ENCODE measurements around the gene ATP5ME.
A peak's percentile ranks its signal among the peaks of the same experiment; 100 is the strongest.

The ATP5ME gene

GRCh38 chr4:666822-667544 lies 7.1 kb downstream of the ATP5ME start:
- DNase-seq: no peak

DNA sequence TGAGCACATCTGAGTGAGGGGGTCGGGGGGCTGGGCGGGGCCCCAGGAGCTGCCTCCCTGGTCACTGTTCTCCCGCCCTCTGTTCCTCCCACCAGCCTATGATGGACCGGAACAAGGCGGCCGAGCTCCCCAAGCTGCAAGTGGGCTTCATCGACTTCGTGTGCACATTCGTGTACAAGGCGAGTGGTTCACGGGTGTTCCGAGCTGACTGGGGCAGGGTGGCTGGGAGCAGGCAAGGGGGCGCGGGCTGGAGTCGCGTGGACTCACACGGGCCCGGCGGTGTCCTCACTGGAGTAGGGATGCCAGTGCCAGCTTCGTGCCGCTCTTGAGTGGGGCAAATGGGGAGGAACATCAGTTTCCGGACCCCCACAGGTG lies 7.7 kb downstream of the ATP5ME start:
- DNase-seq: no peak

DNA sequence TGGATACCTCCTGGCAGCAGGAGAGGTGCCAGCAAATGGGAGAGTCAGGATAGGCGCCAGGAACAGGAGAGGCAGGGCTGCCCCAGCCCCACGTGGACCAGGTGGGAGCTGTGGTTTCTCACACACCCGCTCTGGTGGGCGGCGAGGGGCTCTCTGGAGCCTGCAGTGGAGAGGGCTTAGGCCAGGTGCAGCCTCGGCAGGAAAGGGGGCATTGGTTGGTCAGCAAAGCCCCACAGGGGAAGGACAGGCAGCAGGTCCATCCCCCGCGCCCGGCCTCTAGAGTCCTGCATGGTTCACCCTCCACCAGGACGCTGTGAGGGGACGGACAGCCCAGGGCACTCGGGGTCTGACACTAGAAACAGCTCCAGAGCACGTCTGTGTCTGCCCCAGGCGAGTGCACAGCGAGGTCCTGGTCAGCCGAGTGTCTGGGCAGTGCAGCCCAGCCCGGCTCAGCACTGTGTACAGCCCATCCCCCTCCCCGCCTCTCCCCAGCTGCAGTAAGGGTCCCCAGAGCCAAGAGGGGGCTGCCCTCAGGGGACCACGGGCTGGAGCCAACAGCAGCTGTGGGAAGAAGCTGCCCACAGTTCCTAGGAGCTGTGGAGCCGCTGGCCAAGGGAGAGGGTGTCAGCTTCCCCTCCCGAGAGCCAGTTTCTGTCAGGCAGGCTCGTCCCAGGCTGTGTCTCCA lies 8.2 kb downstream of the ATP5ME start:
- DNase-seq: no peak

DNA sequence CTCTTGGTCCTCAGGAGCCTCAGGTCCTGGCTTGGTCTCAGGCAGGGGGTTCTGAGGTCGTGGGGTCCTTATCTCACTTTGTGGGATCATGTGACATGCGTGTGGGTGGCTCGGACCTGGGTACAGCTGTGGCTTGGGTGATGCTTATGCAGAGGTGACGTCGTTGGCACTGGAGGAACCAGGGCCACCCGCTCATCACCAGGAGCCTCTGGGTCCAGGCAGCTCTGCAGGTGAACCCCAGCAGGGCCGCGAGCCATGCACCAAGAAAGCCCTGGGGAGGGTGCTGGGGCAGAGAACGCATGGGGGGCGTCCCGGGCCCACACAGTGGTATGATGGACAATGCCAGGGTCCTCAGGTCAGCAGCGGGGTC lies 8.7 kb downstream of the ATP5ME start:
- no peak for DNase-seq

DNA sequence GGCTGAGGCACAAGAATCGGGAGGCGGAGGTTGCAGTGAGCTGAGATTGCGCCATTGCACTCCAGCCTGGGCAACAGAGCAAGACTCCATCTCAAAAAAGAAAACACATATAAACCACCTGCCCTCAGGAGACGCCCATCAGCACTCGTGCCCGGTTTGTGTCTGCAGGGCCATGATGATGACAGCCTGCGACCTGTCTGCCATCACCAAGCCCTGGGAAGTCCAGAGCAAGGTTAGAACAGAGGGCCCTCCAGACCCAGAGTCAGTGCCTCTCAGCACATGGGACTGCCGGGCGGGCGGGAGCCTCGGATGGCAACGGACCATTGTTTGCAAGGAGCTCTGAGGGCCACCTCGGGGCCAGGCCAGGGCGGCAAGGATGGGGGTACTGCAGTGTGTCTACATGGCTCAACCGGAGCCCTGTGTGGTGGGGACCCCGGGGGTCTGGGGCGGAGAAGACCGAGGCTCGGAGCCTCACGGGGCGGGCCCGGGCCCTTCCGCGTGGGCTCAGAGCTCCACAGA lies 9.3 kb downstream of the ATP5ME start:
- no peak for DNase-seq

GRCh38 chr4:663438-664428 lies 10.3 kb downstream of the ATP5ME start:
- DNase-seq: peak; percentile 64 to 82

DNA sequence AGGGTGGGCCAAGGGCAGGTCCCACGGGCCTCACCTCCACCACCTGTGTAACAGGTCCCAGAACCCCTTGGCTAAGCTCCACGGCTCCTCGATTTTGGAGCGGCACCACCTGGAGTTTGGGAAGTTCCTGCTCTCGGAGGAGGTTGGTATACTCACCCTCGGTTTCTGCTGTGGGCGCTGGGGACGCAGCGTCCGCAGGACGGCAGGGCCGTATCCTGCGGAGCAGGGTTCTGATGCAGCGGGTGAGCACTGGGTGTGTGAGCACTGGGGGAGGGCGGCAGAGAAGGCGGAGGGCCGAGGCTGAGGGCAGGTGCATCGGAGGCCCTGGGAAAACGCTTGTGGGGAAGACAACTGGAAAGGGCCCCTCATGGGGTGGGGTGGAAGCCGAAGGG lies 11.0 kb downstream of the ATP5ME start:
- no peak for DNase-seq

DNA sequence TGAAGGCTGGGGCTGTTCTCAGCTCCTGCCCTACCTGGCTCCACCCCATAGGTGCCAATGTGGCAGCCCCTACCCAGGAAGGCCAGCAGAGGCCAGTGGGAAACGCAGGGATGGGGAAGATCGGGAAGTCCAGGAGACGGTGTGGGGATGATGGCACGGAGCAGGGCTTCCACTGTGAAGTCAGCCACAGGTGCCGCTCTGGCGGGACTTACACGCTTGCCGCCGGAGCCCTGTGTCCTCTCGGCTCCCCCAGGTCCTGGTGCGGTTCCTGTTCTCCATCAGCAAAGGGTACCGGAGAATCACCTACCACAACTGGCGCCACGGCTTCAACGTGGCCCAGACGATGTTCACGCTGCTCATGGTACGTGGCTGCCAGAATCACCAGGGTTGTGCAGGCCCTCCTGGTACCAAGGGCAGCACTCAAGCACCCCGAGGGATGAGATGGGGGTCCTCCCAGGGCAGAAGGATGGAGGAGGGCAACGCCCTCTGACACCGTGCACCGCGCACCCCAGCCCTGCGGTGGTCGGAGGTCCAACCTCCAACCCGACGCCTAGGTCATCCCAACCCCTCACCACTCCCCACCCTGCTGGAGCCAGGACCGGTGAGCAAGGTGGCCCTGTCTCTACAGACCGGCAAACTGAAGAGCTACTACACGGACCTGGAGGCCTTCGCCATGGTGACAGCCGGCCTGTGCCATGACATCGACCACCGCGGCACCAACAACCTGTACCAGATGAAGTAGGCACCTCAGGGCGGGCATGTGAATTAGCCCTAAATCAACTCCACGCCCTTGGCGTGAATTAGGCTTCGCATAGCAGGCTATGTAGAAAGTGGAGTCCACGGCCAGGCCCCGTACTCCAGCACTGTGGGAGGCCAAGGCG lies 12.0 kb downstream of the ATP5ME start:
- no peak for DNase-seq

GRCh38 chr4:661231-661630 lies 12.8 kb downstream of the ATP5ME start:
- no peak for DNase-seq

DNA sequence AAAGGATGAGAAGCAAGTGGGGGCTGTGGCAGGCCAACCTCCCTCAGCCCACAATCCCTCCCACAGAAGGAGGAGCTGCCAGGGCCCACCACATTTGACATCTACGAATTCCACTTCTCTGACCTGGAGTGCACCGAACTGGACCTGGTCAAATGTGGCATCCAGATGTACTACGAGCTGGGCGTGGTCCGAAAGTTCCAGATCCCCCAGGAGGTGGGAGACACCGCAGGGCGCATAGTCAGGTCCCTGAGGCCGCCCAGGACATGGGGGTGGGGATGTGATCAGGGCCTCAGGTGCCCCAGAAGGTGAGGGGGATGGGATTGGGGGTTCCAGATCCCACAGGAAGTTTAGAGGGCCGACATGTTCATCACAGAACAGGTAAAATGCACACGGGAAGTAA lies 13.7 kb downstream of the ATP5ME start:
- DNase-seq: no peak

DNA sequence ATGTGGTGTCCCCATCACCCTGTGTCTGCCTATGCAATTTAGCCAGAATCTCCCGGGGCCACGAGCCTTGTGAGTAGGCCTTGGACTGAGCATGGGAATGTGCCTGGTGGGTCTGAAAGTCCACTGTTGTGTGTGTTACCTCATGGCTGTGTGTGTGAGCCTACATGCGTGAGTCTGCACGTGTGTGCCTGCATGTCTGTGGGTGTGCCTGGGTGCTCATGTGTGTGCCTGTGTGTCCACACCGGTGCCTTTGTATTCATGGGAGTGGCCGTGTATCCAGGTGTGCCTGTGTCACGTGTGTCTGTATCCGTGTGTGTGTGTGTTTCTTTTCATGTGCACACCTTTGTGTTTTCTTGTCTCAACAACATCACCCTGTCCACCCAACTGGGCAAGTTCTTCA lies 14.2 kb downstream of the ATP5ME start:
- no peak for DNase-seq

DNA sequence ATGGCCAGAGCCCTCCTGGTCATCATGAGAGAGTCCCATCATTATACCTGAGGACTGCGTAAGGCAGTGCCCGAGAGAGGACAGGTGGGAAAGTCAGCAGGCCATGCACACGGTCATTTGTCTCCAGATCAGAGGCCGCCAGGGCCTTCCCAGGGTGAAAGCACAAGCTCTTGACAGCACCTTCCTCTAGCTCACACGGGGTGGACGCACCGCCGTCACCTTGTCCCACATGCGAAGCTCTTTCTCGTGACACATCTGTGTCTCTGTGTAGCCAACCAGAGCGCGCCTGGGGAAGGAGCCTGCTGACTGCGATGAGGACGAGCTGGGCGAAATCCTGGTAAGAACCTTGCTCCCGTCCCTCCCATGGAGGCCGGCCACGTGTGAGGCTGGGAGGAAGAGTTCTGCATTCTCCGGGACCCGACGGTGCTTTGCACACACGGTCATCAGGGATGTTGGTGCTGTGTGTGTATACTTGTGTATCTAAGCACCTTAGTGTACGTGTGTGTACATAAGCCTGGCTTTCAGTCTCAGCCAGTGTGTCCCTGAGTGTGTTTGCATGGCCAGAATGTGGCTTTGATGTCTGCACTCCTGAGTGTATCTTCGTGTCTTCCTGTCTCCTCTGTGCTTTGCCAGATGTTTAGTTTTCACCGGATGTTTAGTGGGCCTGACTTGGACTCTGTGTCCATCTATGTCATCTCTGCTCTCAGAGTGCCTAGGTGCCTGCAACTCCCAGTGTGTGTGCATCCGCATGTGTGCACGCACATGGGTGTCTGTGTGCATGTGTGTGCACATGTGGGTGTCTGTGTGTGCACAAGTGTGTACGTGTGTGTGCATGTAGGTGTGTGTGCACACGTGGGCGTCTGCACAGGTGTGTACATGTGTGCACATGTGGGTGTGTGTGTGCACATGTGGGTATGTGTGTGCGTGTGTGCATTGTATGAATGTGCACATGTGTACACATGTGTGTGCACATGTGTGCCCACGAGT lies 15.1 kb downstream of the ATP5ME start:
- DNase-seq: no peak

DNA sequence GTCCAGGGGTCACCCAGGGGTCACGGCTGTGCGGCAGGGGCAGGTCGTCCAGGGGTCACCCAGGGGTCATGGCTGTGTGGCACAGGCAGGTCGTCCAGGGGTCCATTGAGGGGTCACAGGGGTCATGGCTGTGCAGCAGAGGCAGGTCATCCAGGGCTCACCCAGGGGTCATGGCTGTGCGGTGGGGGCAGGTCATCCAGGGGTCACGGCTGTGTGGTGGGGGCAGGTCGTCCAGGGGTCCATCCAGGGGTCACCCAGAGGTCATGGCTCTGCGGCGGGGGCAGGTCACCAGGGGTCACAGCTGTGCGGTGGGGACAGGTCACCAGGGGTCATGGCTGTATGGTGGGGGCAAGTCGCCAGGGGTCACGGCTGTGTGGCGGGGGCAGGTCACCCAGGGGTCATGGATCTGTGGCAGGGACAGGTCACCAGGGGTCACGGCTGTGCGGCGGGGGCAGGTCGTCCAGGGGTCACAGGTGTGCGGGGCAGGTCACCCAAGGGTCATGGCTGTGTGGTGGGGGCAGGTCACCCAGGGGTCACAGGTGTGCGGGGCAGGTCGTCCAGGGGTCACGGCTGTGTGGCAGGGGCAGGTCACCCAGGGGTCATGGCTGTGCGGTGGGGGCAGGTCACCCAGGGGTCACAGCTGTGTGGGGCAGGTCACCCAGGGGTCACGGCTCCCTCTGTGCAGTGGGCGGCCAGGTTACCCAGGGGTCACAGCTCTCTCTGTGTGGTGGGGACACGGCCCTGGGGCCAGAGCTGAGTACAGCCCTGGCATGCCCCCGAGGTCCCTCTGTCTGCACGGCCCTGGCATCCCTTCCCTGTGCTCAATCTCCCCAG lies 16.0 kb downstream of the ATP5ME start:
- no peak for DNase-seq

GRCh38 chr4:657338-657833 lies 16.7 kb downstream of the ATP5ME start:
- DNase-seq: no peak

- DNase-seq: no peak
Measured at GRCh38 chr4:656436-657337, 17.4 kb downstream of the ATP5ME start.

DNA sequence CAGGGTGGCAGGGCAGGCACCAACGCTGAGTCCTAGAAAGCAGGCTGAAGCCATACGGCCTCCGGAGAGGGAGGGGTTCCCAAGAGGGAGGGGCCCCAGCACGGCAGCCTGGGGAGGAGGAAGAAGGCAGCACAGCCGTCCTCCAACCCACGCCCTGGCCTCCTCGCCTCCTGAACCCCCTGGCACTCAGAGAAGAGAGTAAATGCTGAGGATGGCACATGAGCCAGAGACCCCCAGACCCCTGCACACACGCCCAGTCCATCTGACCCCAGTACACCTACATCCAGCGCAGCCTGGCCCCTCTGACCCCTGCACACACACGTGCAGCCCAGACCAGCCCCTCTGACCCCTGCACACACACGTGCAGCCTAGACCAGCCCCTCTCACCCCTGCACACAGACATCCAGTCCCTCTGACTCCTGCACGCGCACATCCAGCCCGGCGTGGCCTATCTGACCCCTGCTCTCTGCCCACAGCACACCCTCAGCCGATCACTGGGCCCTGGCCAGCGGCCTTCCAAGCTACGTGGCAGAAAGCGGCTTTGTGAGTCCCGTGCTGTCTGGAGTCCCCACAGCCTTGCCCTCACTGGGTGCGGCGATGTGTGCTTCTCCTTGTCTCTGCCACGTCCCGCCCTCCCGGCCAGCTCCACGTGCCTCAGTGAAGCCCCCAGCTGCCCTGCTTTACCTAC lies 18.5 kb downstream of the ATP5ME start:
- DNase-seq: no peak

GRCh38 chr4:654871-655463 lies 19.1 kb downstream of the ATP5ME start:
- no peak for DNase-seq

- DNase-seq: no peak
Measured at GRCh38 chr4:654503-654845, 19.6 kb downstream of the ATP5ME start.

Data from Kasumi-1 (cell line).